Dermis blood vessel endothelial cell (primary cell): ENCODE data around the gene FAM171A1. TPM values are rescaled to one million over a fixed set of nuclear protein-coding genes. Genes with fewer than 3 reads are reported as not detected.
"Not testable (repeated sequence)": the region's sequence is repeated elsewhere in the genome, so short reads cannot be mapped to it uniquely, and the experiment has no call there.

ENCODE experiments used
- DNase-seq: peaks from one replicate; pipeline ENCODE4 v3.0.0; 2010
- total RNA-seq: library from RNA; depleted of rRNA; stranded (reverse); fragments of >200 nt; gene quantifications from 2 replicates; pipeline ENCODE4 v1.2.3, GENCODE V29; 2014

Gene FAM171A1
- total RNA-seq, 1 donor from 2014 or later: 40.0 TPM

GRCh38 chr10:15280974-15281373 lies 90.1 kb downstream of the FAM171A1 start:
- DNase-seq: no peak

- DNase-seq: peak; percentile 10
These were observed 90.6 kb downstream of the FAM171A1 start for GRCh38 chr10:15280462-15280861.

DNA sequence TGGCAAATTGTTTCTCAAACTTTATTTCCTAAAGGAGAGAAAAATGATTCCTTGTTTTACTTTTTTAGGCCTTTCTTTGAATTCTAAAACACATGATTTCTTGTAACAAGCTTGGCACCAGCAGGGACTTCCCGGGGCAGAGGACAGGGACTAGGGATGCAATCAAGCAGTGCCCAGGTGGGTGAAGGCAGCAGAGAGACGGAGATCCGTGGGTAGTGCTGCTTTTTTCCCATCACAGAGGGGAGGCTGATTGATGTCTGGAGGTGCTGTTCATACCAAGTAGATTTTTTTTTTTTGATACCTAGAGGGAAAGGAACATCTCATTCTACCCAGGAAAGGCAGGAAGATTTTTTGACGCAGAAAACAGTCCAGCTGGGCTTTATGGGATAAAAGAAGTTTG lies 91.9 kb downstream of the FAM171A1 start:
- DNase-seq: no peak

GRCh38 chr10:15278786-15279185 lies 92.3 kb downstream of the FAM171A1 start:
- no peak for DNase-seq

DNA sequence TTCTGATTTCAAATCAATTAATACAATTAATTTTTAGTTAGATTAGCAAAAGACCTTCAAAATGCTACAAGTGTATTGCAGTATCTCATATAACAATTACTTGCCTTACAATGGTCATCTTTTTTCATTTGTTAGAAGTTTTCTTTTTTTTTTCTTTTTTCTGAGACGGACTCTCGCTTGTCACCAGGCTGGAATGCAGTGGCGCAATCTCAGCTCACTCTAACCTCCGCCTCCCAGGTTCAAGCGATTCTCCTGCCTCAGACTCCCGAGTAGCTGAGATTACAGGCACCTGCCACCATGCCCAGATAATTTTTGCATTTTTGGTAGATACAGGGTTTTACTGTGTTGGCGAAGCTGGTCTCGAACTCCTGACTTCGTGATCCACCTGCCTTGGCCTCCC lies 95.0 kb downstream of the FAM171A1 start:
- DNase-seq: not testable (repeated sequence)

GRCh38 chr10:15269838-15270237 lies 101.3 kb downstream of the FAM171A1 start:
- not testable (repeated sequence) for DNase-seq

- peak; percentile 25 for DNase-seq
These were observed 103.6 kb downstream of the FAM171A1 start for GRCh38 chr10:15267496-15267895.

DNA sequence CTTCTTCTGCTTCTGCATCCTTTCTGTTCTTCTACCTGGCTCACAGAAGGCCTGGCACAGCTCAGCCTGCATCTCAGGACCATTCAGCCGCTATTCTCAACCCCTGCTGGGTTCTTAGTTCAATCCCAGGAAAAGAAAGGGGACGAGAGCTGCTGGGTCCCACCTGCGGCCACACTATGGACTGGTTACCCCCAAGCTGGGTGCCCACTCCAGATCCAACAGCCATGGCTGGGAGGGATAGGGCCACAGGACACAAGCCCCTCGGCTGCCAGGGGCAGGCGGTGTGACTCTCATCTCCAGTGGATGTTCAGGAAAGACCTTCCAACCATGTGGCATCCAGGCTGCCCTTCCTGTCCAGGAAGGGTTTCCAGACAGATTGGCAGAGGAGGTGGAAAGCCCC lies 105.0 kb downstream of the FAM171A1 start:
- DNase-seq: no peak

DNA sequence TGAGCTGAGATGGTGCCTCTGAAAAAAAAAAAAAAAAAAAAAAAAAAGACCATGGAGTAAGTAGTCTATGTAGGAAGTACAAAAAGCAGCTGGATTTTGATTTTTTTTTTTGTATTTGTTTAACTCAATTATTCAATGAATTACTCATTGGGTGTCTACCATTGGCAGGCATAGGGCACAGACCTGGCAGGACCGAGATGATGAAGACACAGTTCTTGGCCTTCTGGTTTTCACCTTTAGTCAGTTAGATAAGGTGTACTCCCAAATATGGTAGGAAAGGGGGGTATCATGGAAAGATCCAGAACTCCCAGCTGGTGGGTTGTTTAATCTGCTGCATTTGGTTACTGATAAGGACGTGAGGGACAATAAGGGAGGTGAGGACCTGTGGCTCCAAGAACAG lies 105.5 kb downstream of the FAM171A1 start:
- no peak for DNase-seq

DNA sequence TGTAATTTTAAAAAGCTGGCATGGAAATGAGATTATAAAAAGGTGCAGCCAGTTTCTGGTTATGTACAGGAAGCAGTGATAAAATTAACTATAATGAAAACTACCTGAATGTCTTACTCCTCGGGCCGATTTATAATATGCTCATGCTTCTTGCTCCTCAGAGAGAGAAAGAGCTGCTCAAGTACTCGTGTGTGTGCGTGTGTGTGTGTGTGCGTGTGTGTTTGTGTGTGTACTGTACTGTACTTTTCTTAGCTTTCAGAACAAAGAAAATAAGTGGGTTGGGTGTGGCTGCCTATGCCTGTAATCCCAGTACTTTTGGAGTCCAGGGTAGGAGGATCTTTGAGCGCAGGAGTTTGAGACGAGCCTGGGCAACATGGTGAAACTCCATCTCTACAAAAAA lies 106.0 kb downstream of the FAM171A1 start:
- no peak for DNase-seq

DNA sequence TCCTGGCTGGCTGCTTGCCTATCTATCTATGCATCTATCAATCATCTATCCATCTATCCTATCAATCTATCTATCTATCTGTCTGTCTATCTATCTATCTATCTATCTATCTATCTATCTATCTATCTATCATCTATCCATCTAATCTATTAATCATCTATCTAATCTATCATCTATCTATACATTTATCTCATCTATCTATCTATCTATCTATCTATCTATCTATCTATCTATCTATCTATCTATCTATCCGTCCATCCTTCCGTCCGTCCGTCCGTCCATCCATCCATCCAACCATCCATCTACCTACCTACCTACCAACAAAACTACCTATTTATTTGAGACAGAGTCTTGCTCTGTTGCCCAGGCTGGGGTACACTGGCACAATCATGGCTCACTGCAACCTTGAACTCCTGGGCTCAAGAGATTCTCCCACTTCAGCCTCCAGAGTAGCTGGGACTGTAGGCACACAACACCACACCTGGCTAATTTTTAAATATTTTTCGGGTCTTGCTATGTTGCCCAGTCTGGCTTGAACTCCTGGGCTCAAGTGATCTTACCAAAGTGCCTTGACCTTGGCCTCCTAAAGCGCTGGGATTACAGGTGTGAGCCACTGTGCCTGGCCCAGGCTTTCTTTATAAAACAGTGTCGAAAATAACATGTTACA lies 107.3 kb downstream of the FAM171A1 start:
- no peak for DNase-seq

GRCh38 chr10:15262036-15262713 lies 108.9 kb downstream of the FAM171A1 start:
- peak; percentile 64 for DNase-seq

DNA sequence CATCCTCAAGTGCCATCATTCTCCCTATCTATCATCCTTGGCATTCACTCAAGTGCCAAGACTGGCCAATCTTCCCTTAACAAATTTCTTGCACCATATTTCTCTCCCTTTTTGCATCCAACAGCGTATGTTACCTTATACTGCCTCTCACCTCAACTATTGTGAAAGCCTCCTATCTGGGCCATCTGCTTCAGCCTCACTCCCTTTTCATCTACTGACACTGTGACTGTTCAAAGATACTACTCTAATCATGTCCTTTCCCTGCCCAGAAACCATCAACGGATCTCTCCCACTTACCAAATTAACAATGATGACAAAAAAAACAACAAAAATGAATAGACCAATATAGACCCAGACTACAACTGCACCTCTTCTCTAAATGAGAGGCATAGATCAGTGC lies 112.0 kb downstream of the FAM171A1 start:
- no peak for DNase-seq

DNA sequence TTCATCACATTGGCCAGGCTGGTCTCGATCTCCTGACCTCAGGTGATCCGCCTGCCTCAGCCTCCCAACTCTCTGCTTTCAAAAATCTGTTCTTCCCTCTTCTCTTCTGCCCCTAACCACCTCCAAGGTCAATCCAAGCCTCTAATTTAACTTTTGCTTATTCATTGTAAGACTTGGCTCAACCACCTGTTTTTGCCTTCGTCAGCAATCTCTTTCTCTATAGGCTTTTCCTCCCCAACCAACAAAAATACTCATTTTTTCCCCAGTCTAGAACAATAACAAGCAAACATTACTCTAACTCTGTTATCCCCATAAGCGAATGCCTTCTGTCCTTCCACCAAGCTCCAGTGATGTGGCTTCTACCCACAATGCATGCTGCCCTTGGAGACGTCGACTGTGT lies 112.8 kb downstream of the FAM171A1 start:
- DNase-seq: no peak

DNA sequence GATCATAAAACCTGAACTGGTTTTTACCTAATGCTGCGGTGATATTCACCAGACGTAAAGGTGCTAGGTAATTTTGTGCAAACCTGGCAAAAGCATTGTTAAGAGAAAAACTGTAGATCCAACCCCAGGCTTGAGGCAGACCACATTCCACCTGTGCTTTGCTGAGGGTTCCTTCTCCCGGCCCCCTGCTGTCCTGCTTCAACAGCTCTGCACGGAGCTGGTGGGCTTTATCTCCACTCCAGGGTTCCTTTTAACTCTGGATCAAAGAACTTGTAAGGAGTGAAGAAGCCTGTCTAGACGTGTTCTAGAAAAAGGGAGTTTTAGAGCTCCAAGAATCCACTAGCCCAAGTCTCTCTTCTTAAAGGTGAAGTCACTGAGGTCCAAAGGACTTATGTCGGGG lies 115.1 kb downstream of the FAM171A1 start:
- DNase-seq: no peak

DNA sequence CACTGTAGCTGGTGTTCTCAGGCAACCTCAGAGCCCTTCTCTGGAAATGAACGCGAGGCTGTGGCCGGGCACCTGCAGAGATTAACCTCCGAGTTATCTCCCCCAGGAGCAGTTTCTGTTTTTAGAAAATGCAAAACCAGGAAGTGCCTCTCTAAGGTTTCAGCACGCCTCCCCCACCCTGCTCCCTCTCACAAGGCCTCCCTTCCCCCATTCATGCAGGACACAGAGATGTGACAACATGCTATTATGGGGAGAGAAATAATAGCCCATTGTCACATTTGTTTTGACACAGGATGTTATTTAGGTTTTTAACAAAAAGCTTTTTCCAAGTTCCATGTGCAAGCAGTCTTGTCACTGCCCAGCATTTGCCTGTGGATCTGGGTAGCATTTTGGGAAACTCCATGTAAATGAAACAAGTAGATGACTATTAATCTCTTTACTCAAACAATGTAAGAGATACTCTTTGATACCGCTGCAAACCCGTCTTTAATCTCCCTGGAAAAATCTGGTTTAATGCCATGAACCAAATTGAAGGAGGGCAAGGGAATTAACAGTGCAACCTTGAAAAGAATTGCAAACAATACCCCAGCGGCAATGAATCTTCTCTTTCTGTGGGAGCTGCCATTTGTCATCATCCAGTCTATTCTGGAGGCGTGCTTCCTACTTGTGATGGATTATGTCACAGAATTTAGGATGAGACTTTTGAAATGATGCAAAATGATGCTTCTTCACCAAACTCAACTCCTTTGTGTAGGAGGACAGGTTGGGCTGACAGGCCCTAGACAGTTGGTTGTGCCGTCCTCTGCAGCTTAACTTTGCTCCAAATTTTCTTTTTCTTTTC lies 116.1 kb downstream of the FAM171A1 start:
- DNase-seq: peak; percentile 30

DNA sequence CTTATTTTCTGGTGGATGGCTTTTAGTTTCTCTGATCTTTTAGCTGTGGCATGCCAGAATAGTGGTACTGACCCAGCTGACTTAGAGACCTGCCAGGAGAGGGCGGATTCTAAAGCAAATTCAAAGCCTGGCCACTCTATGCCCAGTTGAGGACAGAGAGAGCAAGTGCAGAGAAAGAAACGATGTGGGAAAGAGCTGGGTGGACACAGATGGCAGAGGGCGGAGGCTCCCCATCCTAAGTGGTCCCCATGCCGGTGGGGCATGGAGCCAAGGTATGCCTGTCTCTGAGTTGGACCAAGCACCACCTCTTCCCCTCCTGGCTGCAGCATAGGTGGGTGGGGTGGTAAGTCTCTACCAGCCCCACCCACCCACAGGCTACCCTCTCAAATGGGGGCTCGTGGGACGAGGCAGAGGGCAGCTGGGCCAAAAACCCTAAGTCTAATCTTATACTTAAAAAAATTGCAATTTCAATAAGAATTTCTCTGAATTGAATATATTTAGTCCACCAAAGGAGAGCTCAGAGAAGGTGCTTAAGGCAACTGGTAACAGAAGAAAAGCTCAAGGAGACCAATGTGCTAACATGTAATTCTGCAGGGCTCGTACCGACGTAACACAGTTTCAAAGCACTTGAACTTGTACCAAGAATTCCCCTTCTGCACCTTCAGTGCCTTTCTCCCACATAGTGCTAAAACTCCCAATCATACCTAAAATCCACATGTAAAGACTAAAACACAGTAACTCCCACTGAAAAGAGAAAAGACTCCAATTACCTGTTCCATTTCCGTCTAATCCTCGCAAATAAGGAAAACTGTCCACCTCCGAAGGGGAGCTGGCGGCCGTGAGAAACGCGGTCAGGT lies 116.9 kb downstream of the FAM171A1 start:
- no peak for DNase-seq

DNA sequence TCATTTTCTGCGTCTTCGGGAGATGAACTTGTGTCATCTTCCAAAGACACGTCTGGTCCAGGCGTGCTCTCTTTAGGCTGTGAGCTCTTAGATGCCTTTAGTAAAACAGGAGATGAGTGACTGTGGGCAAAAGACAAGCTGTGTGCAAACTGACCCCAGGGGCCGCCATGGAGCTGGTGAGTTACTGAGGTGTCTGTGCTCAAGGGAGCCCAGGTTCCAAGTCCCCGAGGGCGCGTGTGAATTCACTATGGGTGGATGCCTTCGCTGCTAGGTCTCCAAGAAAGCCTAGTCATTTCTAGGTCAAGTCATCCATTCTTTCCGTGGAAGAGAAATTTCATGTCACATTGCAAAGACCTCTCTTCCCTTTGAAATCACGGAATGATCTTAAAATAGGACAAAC lies 118.7 kb downstream of the FAM171A1 start:
- no peak for DNase-seq

DNA sequence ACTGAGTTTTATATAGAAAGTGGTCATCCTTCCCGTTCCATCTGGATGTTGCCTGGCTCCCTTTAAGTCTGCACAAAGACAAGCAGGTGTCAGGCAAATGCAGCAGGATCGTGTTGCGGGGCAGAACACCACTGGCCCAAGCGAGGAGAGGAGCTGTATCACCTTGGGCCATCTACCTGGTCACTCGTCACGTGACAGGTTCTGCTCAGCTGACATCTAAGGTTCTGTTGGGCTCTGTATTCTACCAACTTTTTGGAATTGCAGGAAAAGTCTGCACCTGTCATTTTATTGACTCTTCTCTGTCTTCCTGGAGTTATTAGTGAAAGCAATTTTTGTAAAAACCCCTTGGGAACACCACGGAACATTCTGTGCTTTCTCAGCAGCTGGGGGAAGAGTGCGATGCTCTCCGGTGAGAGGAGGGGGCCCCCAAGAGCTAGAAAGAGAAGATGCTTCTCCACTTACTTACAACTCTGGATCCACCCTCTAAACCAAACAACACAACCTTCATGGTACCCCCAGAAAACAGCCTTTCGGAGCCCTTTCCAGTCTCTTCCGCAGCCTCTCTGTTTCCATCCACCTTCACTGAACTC lies 119.2 kb downstream of the FAM171A1 start:
- no peak for DNase-seq

- DNase-seq: peak; percentile 47
These were observed 125.6 kb downstream of the FAM171A1 start for GRCh38 chr10:15245530-15245929.

- no peak for DNase-seq
These were observed 126.4 kb downstream of the FAM171A1 start for GRCh38 chr10:15244635-15245197.
